GM10266 (cell line): ENCODE results near the gene CLEC16A.

Experiments
- DNase-seq: peaks from one replicate; pipeline ENCODE4 v3.0.0; 2012; ENCODE audit errors: extremely low spot score
- CTCF ChIP-seq: IDR thresholded peaks from 2 replicates; pipeline ENCODE4 v1.5.1; 2012; ENCODE audit warnings: mild to moderate bottlenecking, low read depth; ENCODE audit not compliant: control insufficient read depth, insufficient read depth; ENCODE audit errors: missing control alignments

Gene CLEC16A

GRCh38 chr16:11151156-11151884 is 207.0 kb downstream of the CLEC16A start:
- TF ChIP-seq CTCF = no peak
- no peak for DNase-seq

- DNase-seq = no peak
- no peak for TF ChIP-seq CTCF
Observed at GRCh38 chr16:11151885-11152629, 207.7 kb downstream of the CLEC16A start.

- DNase-seq = no peak
- no peak for TF ChIP-seq CTCF
Observed at GRCh38 chr16:11152677-11153331, 208.4 kb downstream of the CLEC16A start.

GRCh38 chr16:11155284-11155806 is 211.0 kb downstream of the CLEC16A start:
- no peak for TF ChIP-seq CTCF
- no peak for DNase-seq

GRCh38 chr16:11156401-11156800 is 212.0 kb downstream of the CLEC16A start:
- DNase-seq = no peak

GRCh38 chr16:11157143-11157542 is 212.8 kb downstream of the CLEC16A start:
- DNase-seq = no peak
- no peak for TF ChIP-seq CTCF

More at GRCh38 chr16:11156401-11156800, 212.0 kb downstream of the CLEC16A start:
- TF ChIP-seq CTCF = no peak
